GM12878 (cell line): ENCODE data around the gene MANBA. TPM values are rescaled to one million over a fixed set of nuclear protein-coding genes. Genes with fewer than 3 reads are reported as not detected.

Experiments used
- ATAC-seq: fragments of 200-7000 bp; cut with Tn5 transposase; 3 replicates; pipeline ENCODE4 v1.9.1; 2020; ENCODE audit warnings: mild to moderate bottlenecking, moderate library complexity
- BruUV-seq: library from RNA; stranded (reverse); fragments of 400-500 nt; replicated peaks from 2 replicates; lab custom pipeline; 2021; lab: Mats Ljungman, UMichigan
- CTCF ChIA-PET: fragments of 300-600 bp; sonication (Branson Sonifier 250); formaldehyde crosslinking; extraction: SDS; loops from one replicate; lab custom pipeline; 2021; ENCODE audit warnings: inconsistent platforms; lab: Yijun Ruan, JAX
- POLR2A ChIA-PET: fragments of 350-600 bp; formaldehyde crosslinking; extraction: SDS; loops from one replicate; lab custom pipeline; 2021; ENCODE audit warnings: inconsistent platforms; lab: Charles Lee
- RAD21 ChIA-PET: fragments of 300-600 bp; sonication (Branson Sonifier 250); formaldehyde crosslinking; loops from one replicate; lab custom pipeline; 2023; ENCODE audit warnings: antibody characterized with exemption; ENCODE audit not compliant: unreplicated experiment; lab: Charles Lee
- SMC1A ChIA-PET: fragments of 300-600 bp; sonication (Branson Sonifier 250); formaldehyde crosslinking; loops from one replicate; lab custom pipeline; 2023; ENCODE audit not compliant: unreplicated experiment, uncharacterized antibody; lab: Charles Lee
- DNase-seq: peaks from one replicate; pipeline ENCODE4 v3.0.0-alpha.2; 2011; ENCODE audit warnings: low read depth, low spot score
- FAIRE-seq: peaks from 3 replicates; lab custom pipeline; 2011; peaks lifted over from hg19 to GRCh38; lab: Jason Lieb, UNC
- H2AFZ ChIP-seq: 2 replicates; pipeline ENCODE4 v1.6.0; 2011; ENCODE audit warnings: low read depth, low read length, control low read depth; ENCODE audit not compliant: control insufficient read depth
- H3K27ac ChIP-seq: 2 replicates; pipeline ENCODE4 v1.5.1; 2011; ENCODE audit warnings: control low read depth; ENCODE audit not compliant: control insufficient read depth, insufficient read depth
- H3K27me3 ChIP-seq, 2 experiments: replicated peaks in 1 of 2; 2 replicates each; pipeline versions ENCODE4 v1.6.0 to v1.6.1; 2011; ENCODE audit warnings: low read length in 1 of 2; ENCODE audit not compliant: control insufficient read depth in 2 of 2, insufficient read depth in 2 of 2
- H3K36me3 ChIP-seq, 2 experiments: 2 replicates each; pipeline ENCODE4 v1.5.1; 2011; ENCODE audit warnings: low read length in 1 of 2; ENCODE audit not compliant: control insufficient read depth in 2 of 2, insufficient read depth in 2 of 2
- H3K4me1 ChIP-seq: 2 replicates; pipeline ENCODE4 v1.6.1; 2011; ENCODE audit warnings: mild to moderate bottlenecking, low read length, moderate library complexity, mixed read lengths; ENCODE audit not compliant: control insufficient read depth, insufficient read depth
- H3K4me2 ChIP-seq: 2 replicates; pipeline ENCODE4 v1.6.0; 2011; ENCODE audit warnings: control low read depth; ENCODE audit not compliant: control insufficient read depth, insufficient read depth
- H3K4me3 ChIP-seq: fragments of 200-600 bp; sonication (generic); 2 replicates; pipeline ENCODE4 v1.5.1; 2016
- H3K79me2 ChIP-seq: 2 replicates; pipeline ENCODE4 v1.6.0; 2011; ENCODE audit warnings: low read length; ENCODE audit not compliant: control insufficient read depth, insufficient read depth
- H3K9ac ChIP-seq: 2 replicates; pipeline ENCODE4 v1.8.0; 2011; ENCODE audit warnings: low read length, control low read depth, mixed read lengths; ENCODE audit not compliant: control insufficient read depth, insufficient read depth
- H3K9me3 ChIP-seq: replicated peaks from 3 replicates; pipeline ENCODE4 v1.5.1; 2011; ENCODE audit warnings: mild to moderate bottlenecking, low read length; ENCODE audit not compliant: control insufficient read depth, insufficient read depth
- H4K20me1 ChIP-seq: 2 replicates; pipeline ENCODE4 v1.6.0; 2011; ENCODE audit not compliant: control insufficient read depth, insufficient read depth
- ATF2 ChIP-seq: IDR thresholded peaks from 2 replicates; pipeline ENCODE4 v1.6.1; 2012; ENCODE audit warnings: low read length, inconsistent platforms
- ATF3 ChIP-seq: IDR thresholded peaks from 2 replicates; pipeline ENCODE4 v1.6.1; 2011; ENCODE audit warnings: low read depth, mild to moderate bottlenecking, low read length, moderate library complexity, borderline replicate concordance; ENCODE audit errors: extremely low read depth
- CBX3 ChIP-seq: fragments of 200-600 bp; sonication (generic); IDR thresholded peaks from 2 replicates; pipeline ENCODE4 v1.6.1; 2016; ENCODE audit warnings: low read depth, borderline replicate concordance
- CHD1 ChIP-seq: IDR thresholded peaks from 2 replicates; pipeline ENCODE4 v1.6.1; 2012; ENCODE audit warnings: low read depth, low read length, improper control_type of control experiment
- ESRRA ChIP-seq: IDR thresholded peaks from 2 replicates; pipeline ENCODE4 v1.6.1; 2012; ENCODE audit warnings: mild to moderate bottlenecking, low read length, improper control_type of control experiment
- ETV6 ChIP-seq, 2 experiments: fragments of 450-650 bp in 1 of 2; IDR thresholded peaks in 1 of 2; conservative IDR thresholded peaks in 1 of 2; 2 replicates each; pipeline ENCODE4 v1.6.1; 2014; ENCODE audit warnings: antibody characterized with exemption in 1 of 2, borderline replicate concordance in 1 of 2, low read depth in 1 of 2, mild to moderate bottlenecking in 1 of 2, moderate library complexity in 1 of 2
- HCFC1 ChIP-seq: fragments of 150-350 bp; IDR thresholded peaks from 2 replicates; pipeline ENCODE4 v1.6.1; 2014; ENCODE audit warnings: low read length
- IRF4 ChIP-seq: IDR thresholded peaks from 2 replicates; pipeline ENCODE4 v1.6.1; 2011; ENCODE audit warnings: low read depth, low read length
- IRF5 ChIP-seq: fragments of 450-650 bp; IDR thresholded peaks from 2 replicates; pipeline ENCODE4 v1.6.1; 2017; ENCODE audit warnings: borderline replicate concordance
- NR2F1 ChIP-seq: fragments of 450-650 bp; conservative IDR thresholded peaks from 2 replicates; pipeline ENCODE4 v1.6.1; 2017; ENCODE audit warnings: mild to moderate bottlenecking
- PBX3 ChIP-seq: IDR thresholded peaks from 2 replicates; pipeline ENCODE4 v1.6.1; 2011; ENCODE audit warnings: mild to moderate bottlenecking, low read depth, low read length, moderate library complexity; ENCODE audit not compliant: insufficient replicate concordance
- POLR2AphosphoS2 ChIP-seq: IDR thresholded peaks from 2 replicates; pipeline ENCODE4 v1.6.1; 2011; ENCODE audit warnings: low read depth, mild to moderate bottlenecking, low read length, improper control_type of control experiment, moderate library complexity
- SUZ12 ChIP-seq: fragments of 200-600 bp; sonication (generic); IDR thresholded peaks from one replicate; pipeline ENCODE4 v1.6.1; 2018; ENCODE audit warnings: antibody characterized with exemption, mild to moderate bottlenecking; ENCODE audit not compliant: unreplicated experiment
- TBL1XR1 ChIP-seq: IDR thresholded peaks from 2 replicates; pipeline ENCODE4 v1.6.1; 2012; ENCODE audit warnings: low read depth, low read length, improper control_type of control experiment
- ZBTB11 ChIP-seq: fragments of 450-650 bp; formaldehyde crosslinking; IDR thresholded peaks from 2 replicates; pipeline ENCODE4 v1.5.0; 2022; ENCODE audit warnings: mild to moderate bottlenecking, missing genetic modification characterization
- ZZZ3 ChIP-seq: IDR thresholded peaks from 2 replicates; pipeline ENCODE4 v1.6.1; 2011; ENCODE audit warnings: low read depth; ENCODE audit not compliant: control insufficient read depth, insufficient read length
- whole genome bisulfite sequencing: methylation state at CpG from one replicate; pipeline ENCODE4 v1.1.6; 2016; ENCODE audit warnings: low lambda C conversion rate; ENCODE audit not compliant: insufficient replicate concordance, insufficient coverage; ENCODE audit errors: missing lambda C conversion rate; 5-methylcytosine and 5-hydroxymethylcytosine counted together
- in situ Hi-C: fragments of 300-500 bp; cut with MboI; formaldehyde crosslinking; loops from 9 replicates; pipeline ENCODE4 v1.14.3; 2018; ENCODE audit warnings: mixed read lengths
- intact Hi-C: fragments of 100-400 bp; cut with micrococcal nuclease; formaldehyde crosslinking; loops from one replicate; pipeline ENCODE4 v1.14.2; 2022; ENCODE audit not compliant: unreplicated experiment
- polyA plus RNA-seq, 11 experiments: library from polyadenylated mRNA; depleted of rRNA in 4 of 11; unstranded in 6 of 11; stranded (reverse) in 5 of 11; fragments of >200 nt; fragmentation: Nextera tagmentation in 4 of 11; fragmentation: Illumina TruSeq in 1 of 11; extraction: Ambion mirVana in 4 of 11; extraction: Trizol in 1 of 11; gene quantifications; 1 replicate in 1 of 11; 2 replicates in 10 of 11; pipeline versions ENCODE4 v1.2.1 to v1.2.3, GENCODE V29; 2011 to 2016; ENCODE audit warnings: inconsistent platforms in 2 of 11, missing spikeins in 2 of 11, low read depth in 1 of 11
- total RNA-seq, 4 experiments: library from RNA; depleted of rRNA in 3 of 4; stranded (reverse); fragments of >200 nt in 3 of 4; fragmentation: Illumina TruSeq in 1 of 4; extraction: Trizol in 1 of 4; gene quantifications; 2 replicates each; pipeline versions ENCODE4 v1.2.1 to v1.2.3, GENCODE V29; 2013 to 2021

Gene MANBA
- total and polyA plus RNA-seq, 10 of the 15 experiments (the other 5 are each of a cell fraction or from before 2014, with no cell fraction given), result 3.8 to 19.0 (median 12.5) TPM

GRCh38 chr4:102685768-102686167 lies 75.0 kb downstream of the MANBA start:
- H4K20me1 ChIP-seq, result no peaks in the 10 kb centered on the region
- H3K9me3 ChIP-seq, result no peaks in the 10 kb centered on the region
- ATAC-seq, result no peak
- ChIA-PET SMC1A (interaction anchor here (0.9 to 2.7 kb wide), 10 partner anchors 9 to 137 kb away, joined by 3 to 9 read pairs (median 4); no protein-coding TSS in a partner anchor), CTCF (interaction anchor here (0.6 to 2.1 kb wide), 2 partner anchors 10 to 55 kb away, joined by 3 to 5 read pairs; no protein-coding TSS in a partner anchor), POLR2A (interaction anchor here (1.0 to 2.1 kb wide), 4 partner anchors 10 to 180 kb away, joined by 3 to 8 read pairs (median 4); partner anchors contain the start of gene UBE2D3), RAD21 (interaction anchor here (1.2 to 3.5 kb wide), 3 partner anchors 75 to 142 kb away, joined by 7 to 27 read pairs (median 14); partner anchors contain the start of genes MANBA and UBE2D3)
- intact Hi-C loops (loop anchor here (2.0 to 10.0 kb wide), 3 partner anchors 143 to 409 kb away; partner anchors contain the start of genes BDH2 and CISD2), in situ Hi-C loops (no loop called here)
- no peak overlapping the region for H3K4me3 ChIP-seq
- H3K36me3 ChIP-seq, result peaks cover 0 to 6% of the 10 kb centered on the region in 2 experiments; a peak in 2 of 4 replicates
- peak overlapping the region; percentile 90 for H3K27ac ChIP-seq
- H3K4me1 ChIP-seq, result peaks cover 36% of the 10 kb centered on the region
- no peaks in the 10 kb centered on the region for H3K27me3 ChIP-seq
- BruUV-seq, result no TSS peak
- no peak for FAIRE-seq
- H3K79me2 ChIP-seq, result peaks cover 6% of the 10 kb centered on the region
- no peak for DNase-seq
- 72% methylated on average over 3 of the region's 3 CpGs for WGBS
- H3K4me2 ChIP-seq, result peak overlapping the region; percentile 75; the same call in 1 of the 2 replicates
- H2AFZ ChIP-seq, result no peak overlapping the region
- H3K9ac ChIP-seq, result no peak overlapping the region
- TF ChIP-seq ESRRA (no peak), NR2F1 (no peak), CHD1 (no peak), IRF4 (no peak), SUZ12 (no peak), ETV6 (conservative IDR thresholded peaks at IDR 0.05 in 1 of 2, IDR thresholded peaks at IDR 0.05 in 1 of 2; ENCODE audit: borderline replicate concordance in 1 of 2, low read depth in 1 of 2) (no peak), CBX3 (no peak), HCFC1 (no peak), ATF3 (no peak), POLR2AphosphoS2 (no peak), TBL1XR1 (no peak), ZBTB11 (CRISPR knock-in tag) (no peak), PBX3 (no peak), ZZZ3 (no peak), ATF2 (no peak), IRF5 (no peak)
